HepG2 (cell line): Measurements from ENCODE around the gene HRC. TPM values are rescaled to one million over a fixed set of nuclear protein-coding genes. Genes with fewer than 3 reads are reported as not detected.

Experiments used
- BHLHE40 ChIP-seq: IDR thresholded peaks from 2 replicates; pipeline ENCODE4 v1.6.1; 2011; ENCODE audit warnings: low read length, improper control_type of control experiment
- CREBL2 ChIP-seq: sonication (generic); formaldehyde crosslinking; IDR thresholded peaks from 2 replicates; pipeline ENCODE4 v1.8.1; 2023; ENCODE audit warnings: missing genetic modification reagents, mild to moderate bottlenecking, borderline replicate concordance
- CSRNP2 ChIP-seq: sonication (generic); formaldehyde crosslinking; conservative IDR thresholded peaks from 2 replicates; pipeline ENCODE4 v1.8.0; 2022; ENCODE audit warnings: low read depth, missing genetic modification reagents
- FOXO1 ChIP-seq: sonication (generic); formaldehyde crosslinking; IDR thresholded peaks from 2 replicates; pipeline ENCODE4 v1.4.0; 2020; ENCODE audit warnings: missing genetic modification reagents
- GATA4 ChIP-seq: sonication (generic); IDR thresholded peaks from 2 replicates; pipeline ENCODE4 v1.6.1; 2016; ENCODE audit warnings: antibody characterized with exemption, low read depth, borderline replicate concordance
- GFI1 ChIP-seq: sonication (generic); formaldehyde crosslinking; IDR thresholded peaks from 2 replicates; pipeline ENCODE4 v1.5.0; 2020; ENCODE audit warnings: missing genetic modification reagents, mild to moderate bottlenecking, borderline replicate concordance
- HCFC1 ChIP-seq: fragments of 150-350 bp; IDR thresholded peaks from 2 replicates; pipeline ENCODE4 v1.6.1; 2014; ENCODE audit warnings: low read depth, low read length
- HNF1B ChIP-seq: sonication (generic); formaldehyde crosslinking; IDR thresholded peaks from 2 replicates; pipeline ENCODE4 v1.5.1; 2020; ENCODE audit warnings: mild to moderate bottlenecking, moderate library complexity, missing genetic modification reagents
- THAP11 ChIP-seq: IDR thresholded peaks from 2 replicates; pipeline ENCODE4 v1.6.1; 2016; ENCODE audit warnings: missing biosample characterization, missing genetic modification reagents
- ZC3H13 ChIP-seq: sonication (generic); formaldehyde crosslinking; IDR thresholded peaks from 2 replicates; pipeline ENCODE4 v1.8.1; 2023; ENCODE audit warnings: mild to moderate bottlenecking, missing genetic modification reagents, moderate library complexity
- ZNF678 ChIP-seq: sonication (generic); formaldehyde crosslinking; IDR thresholded peaks from 2 replicates; pipeline ENCODE4 v1.4.0; 2020; ENCODE audit warnings: mild to moderate bottlenecking, missing genetic modification reagents
- ZNF704 ChIP-seq: sonication (generic); formaldehyde crosslinking; IDR thresholded peaks from 2 replicates; pipeline ENCODE4 v1.8.1; 2023; ENCODE audit warnings: mild to moderate bottlenecking, inconsistent platforms, moderate library complexity, missing genetic modification reagents, borderline replicate concordance
- polyA plus RNA-seq, 8 experiments: library from polyadenylated mRNA; depleted of rRNA in 3 of 8; stranded (reverse) in 7 of 8; unstranded in 1 of 8; fragments of >200 nt; fragmentation: Illumina TruSeq in 4 of 8; extraction: Trizol in 4 of 8; gene quantifications; 2 replicates each; pipeline versions ENCODE4 v1.2.1 to v1.2.3, GENCODE V29; 2011 to 2016; ENCODE audit warnings: low read depth in 4 of 8, missing spikeins in 1 of 8, mixed read lengths in 1 of 8; ENCODE audit not compliant: insufficient read depth in 1 of 8
- total RNA-seq, 5 experiments: library from RNA; depleted of rRNA; stranded (reverse); fragments of >200 nt; fragmentation: Illumina TruSeq; extraction: Trizol; gene quantifications; 2 replicates each; pipeline ENCODE4 v1.2.3, GENCODE V29; 2016; ENCODE audit warnings: low read depth in 1 of 5
- TF ChIP-seq, protein P1 (sequence below): sonication (generic); formaldehyde crosslinking; IDR thresholded peaks from 2 replicates; pipeline ENCODE4 v1.8.0; 2022; ENCODE audit warnings: mild to moderate bottlenecking, missing genetic modification reagents, moderate library complexity
- TF ChIP-seq, protein P2 (sequence below): sonication (generic); formaldehyde crosslinking; IDR thresholded peaks from 2 replicates; pipeline ENCODE4 v1.5.1; 2020; ENCODE audit warnings: mild to moderate bottlenecking, missing genetic modification reagents, moderate library complexity

The HRC gene
- total and polyA plus RNA-seq, 2 of the 13 experiments (the other 11 are each of a cell fraction or from before 2014, with no cell fraction given), result 3.6 to 15.4 TPM

DNA sequence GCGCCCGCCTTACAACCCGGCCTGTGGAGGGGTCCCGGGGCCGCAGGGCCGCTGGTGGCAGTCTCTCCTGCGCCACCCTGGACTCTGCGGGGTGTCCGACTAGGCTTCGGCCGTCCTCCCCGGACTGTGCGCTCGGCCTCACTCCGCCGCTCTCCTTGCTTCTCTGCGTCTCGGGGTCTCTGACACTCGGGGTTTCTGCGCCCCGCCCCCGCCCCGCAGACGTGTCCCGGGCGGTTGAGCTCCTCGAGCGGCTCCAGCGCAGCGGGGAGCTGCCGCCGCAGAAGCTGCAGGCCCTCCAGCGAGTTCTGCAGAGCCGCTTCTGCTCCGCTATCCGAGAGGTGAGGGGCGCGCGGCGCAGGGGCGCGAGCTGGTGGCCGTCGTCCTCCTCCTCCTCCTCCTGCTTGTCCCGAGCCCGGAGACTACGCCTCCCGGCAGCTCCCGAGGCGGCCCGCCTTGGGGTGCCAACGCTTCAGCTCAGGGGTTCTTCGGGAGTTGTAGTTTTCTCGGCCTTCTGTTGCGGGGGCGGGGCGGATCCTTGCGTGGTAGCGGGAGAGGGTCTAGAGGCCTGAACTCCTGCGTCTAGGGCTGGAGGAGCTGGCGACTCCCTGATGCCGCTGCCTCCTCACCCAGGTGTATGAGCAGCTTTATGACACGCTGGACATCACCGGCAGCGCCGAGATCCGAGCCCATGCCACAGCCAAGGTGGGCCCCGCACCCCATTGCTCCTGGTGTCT is 40.4 kb downstream of the HRC start (continued):
- TF ChIP-seq HNF1B (CRISPR knock-in tag) (peak; percentile 20; the same call in 1 of the 2 replicates), CREBL2 (CRISPR knock-in tag) (no peak), GFI1 (CRISPR knock-in tag) (no peak), HCFC1 (peak; percentile 56; the same call in 1 of the 2 replicates), BHLHE40 (no peak), ZNF678 (CRISPR knock-in tag) (no peak), ZNF704 (CRISPR knock-in tag) (no peak), GATA4 (no peak), THAP11 (CRISPR knock-in tag) (peak; percentile 96), ZC3H13 (0 out of 2 replicates have a peak, but pooled peaks have one; percentile 55), CSRNP2 (no peak), FOXO1 (CRISPR knock-in tag) (no peak)
- TF ChIP-seq, protein P1, sequence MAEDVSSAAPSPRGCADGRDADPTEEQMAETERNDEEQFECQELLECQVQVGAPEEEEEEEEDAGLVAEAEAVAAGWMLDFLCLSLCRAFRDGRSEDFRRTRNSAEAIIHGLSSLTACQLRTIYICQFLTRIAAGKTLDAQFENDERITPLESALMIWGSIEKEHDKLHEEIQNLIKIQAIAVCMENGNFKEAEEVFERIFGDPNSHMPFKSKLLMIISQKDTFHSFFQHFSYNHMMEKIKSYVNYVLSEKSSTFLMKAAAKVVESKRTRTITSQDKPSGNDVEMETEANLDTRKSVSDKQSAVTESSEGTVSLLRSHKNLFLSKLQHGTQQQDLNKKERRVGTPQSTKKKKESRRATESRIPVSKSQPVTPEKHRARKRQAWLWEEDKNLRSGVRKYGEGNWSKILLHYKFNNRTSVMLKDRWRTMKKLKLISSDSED (CRISPR knock-in tag), result no peak
- TF ChIP-seq, protein P2, sequence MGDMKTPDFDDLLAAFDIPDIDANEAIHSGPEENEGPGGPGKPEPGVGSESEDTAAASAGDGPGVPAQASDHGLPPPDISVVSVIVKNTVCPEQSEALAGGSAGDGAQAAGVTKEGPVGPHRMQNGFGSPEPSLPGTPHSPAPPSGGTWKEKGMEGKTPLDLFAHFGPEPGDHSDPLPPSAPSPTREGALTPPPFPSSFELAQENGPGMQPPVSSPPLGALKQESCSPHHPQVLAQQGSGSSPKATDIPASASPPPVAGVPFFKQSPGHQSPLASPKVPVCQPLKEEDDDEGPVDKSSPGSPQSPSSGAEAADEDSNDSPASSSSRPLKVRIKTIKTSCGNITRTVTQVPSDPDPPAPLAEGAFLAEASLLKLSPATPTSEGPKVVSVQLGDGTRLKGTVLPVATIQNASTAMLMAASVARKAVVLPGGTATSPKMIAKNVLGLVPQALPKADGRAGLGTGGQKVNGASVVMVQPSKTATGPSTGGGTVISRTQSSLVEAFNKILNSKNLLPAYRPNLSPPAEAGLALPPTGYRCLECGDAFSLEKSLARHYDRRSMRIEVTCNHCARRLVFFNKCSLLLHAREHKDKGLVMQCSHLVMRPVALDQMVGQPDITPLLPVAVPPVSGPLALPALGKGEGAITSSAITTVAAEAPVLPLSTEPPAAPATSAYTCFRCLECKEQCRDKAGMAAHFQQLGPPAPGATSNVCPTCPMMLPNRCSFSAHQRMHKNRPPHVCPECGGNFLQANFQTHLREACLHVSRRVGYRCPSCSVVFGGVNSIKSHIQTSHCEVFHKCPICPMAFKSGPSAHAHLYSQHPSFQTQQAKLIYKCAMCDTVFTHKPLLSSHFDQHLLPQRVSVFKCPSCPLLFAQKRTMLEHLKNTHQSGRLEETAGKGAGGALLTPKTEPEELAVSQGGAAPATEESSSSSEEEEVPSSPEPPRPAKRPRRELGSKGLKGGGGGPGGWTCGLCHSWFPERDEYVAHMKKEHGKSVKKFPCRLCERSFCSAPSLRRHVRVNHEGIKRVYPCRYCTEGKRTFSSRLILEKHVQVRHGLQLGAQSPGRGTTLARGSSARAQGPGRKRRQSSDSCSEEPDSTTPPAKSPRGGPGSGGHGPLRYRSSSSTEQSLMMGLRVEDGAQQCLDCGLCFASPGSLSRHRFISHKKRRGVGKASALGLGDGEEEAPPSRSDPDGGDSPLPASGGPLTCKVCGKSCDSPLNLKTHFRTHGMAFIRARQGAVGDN, result peak; percentile 57; the same call in 1 of the 2 replicates
